Large intestine (tissue), 3 donors: ENCODE data around the gene NOP9. TPM values are rescaled to one million over a fixed set of nuclear protein-coding genes. Genes with fewer than 3 reads are reported as not detected.

Experiments
- DNase-seq, 2 donors: peaks; one replicate each; pipeline versions ENCODE4 v3.0.0 to v3.0.0-alpha.2; 2013
- H3K27ac ChIP-seq: one replicate; pipeline ENCODE4 v1.5.1; 2013; ENCODE audit warnings: low read length
- H3K27me3 ChIP-seq: 2 replicates; pipeline ENCODE4 v1.6.1; 2013; ENCODE audit warnings: low read length; ENCODE audit not compliant: control insufficient read depth, insufficient read depth
- H3K36me3 ChIP-seq: 2 replicates; pipeline ENCODE4 v1.6.1; 2013; ENCODE audit warnings: low read length; ENCODE audit not compliant: control insufficient read depth, insufficient read depth
- H3K4me1 ChIP-seq: one replicate; pipeline ENCODE4 v1.6.1; 2013; ENCODE audit warnings: low read length; ENCODE audit not compliant: control insufficient read depth, insufficient read depth
- H3K4me3 ChIP-seq: one replicate; pipeline ENCODE4 v1.5.1; 2013; ENCODE audit warnings: low read length
- H3K9me3 ChIP-seq: one replicate; pipeline ENCODE4 v1.6.1; 2013; ENCODE audit warnings: mild to moderate bottlenecking, low read depth, low read length, moderate library complexity; ENCODE audit not compliant: control insufficient read depth
- WGBS: methylation state at CpG from one replicate; pipeline ENCODE4 v1.1.5; 2013; ENCODE audit warnings: low lambda C conversion rate; ENCODE audit not compliant: insufficient coverage; 5-methylcytosine and 5-hydroxymethylcytosine counted together
- polyA plus RNA-seq: library from polyadenylated mRNA; unstranded; fragments of 120-200 nt; gene quantifications from one replicate; pipeline ENCODE4 v1.2.1, GENCODE V29; 2013

NOP9 gene
- polyA plus RNA-seq, 1 donor: 20.9 TPM

- no CpG with 5 or more reads among the region's 5 CpGs for WGBS
- Histone ChIP-seq H3K27ac (no peak overlapping the region), H3K4me1 (no peaks in the 10 kb centered on the region), H3K27me3 (no peaks in the 10 kb centered on the region), H3K4me3 (no peak overlapping the region), H3K9me3 (no peaks in the 10 kb centered on the region), H3K36me3 (no peaks in the 10 kb centered on the region)
- no peak for DNase-seq
Observed at GRCh38 chr14:24283796-24284460, 15.7 kb upstream of the NOP9 start.

GRCh38 chr14:24284501-24285035 is 15.1 kb upstream of the NOP9 start:
- DNase-seq: no peak

GRCh38 chr14:24285351-24285750 is 14.3 kb upstream of the NOP9 start:
- H3K27me3 ChIP-seq: no peaks in the 10 kb centered on the region
- no peak overlapping the region for H3K4me3 ChIP-seq
- no CpG with 5 or more reads among the region's 4 CpGs for WGBS
- H3K36me3 ChIP-seq: peaks cover 13% of the 10 kb centered on the region
- no peaks in the 10 kb centered on the region for H3K4me1 ChIP-seq
- H3K27ac ChIP-seq: no peak overlapping the region
- H3K9me3 ChIP-seq: no peaks in the 10 kb centered on the region
- DNase-seq: no peak

More at GRCh38 chr14:24284501-24285035, 15.1 kb upstream of the NOP9 start:
- Histone ChIP-seq H3K4me1 (no peaks in the 10 kb centered on the region), H3K27me3 (no peaks in the 10 kb centered on the region), H3K9me3 (no peaks in the 10 kb centered on the region), H3K27ac (no peak overlapping the region), H3K36me3 (peaks cover 5% of the 10 kb centered on the region), H3K4me3 (no peak overlapping the region)
- WGBS: no CpG with 5 or more reads among the region's 11 CpGs

- Histone ChIP-seq H3K4me1 (no peaks in the 10 kb centered on the region), H3K27ac (no peak overlapping the region), H3K4me3 (no peak overlapping the region), H3K9me3 (no peaks in the 10 kb centered on the region), H3K36me3 (peaks cover 29% of the 10 kb centered on the region), H3K27me3 (no peaks in the 10 kb centered on the region)
- no peak for DNase-seq
- WGBS: no CpG with 5 or more reads among the region's 5 CpGs
Observed at GRCh38 chr14:24286996-24287395, 12.7 kb upstream of the NOP9 start.

GRCh38 chr14:24289649-24290280 is 9.9 kb upstream of the NOP9 start:
- Histone ChIP-seq H3K27me3 (no peaks in the 10 kb centered on the region), H3K4me1 (no peaks in the 10 kb centered on the region), H3K36me3 (peaks cover 40% of the 10 kb centered on the region), H3K9me3 (no peaks in the 10 kb centered on the region), H3K4me3 (no peak overlapping the region), H3K27ac (no peak overlapping the region)
- no CpG with 5 or more reads among the region's 6 CpGs for WGBS
- no peak for DNase-seq

- H3K4me1 ChIP-seq: no peaks in the 10 kb centered on the region
- no CpG with 5 or more reads among the region's 9 CpGs for WGBS
- no peaks in the 10 kb centered on the region for H3K9me3 ChIP-seq
- H3K27me3 ChIP-seq: no peaks in the 10 kb centered on the region
- no peak overlapping the region for H3K27ac ChIP-seq
- H3K36me3 ChIP-seq: peaks cover 46% of the 10 kb centered on the region
- no peak overlapping the region for H3K4me3 ChIP-seq
- no peak for DNase-seq
Observed at GRCh38 chr14:24290746-24291145, 8.9 kb upstream of the NOP9 start.

GRCh38 chr14:24291446-24292117 is 8.1 kb upstream of the NOP9 start:
- Histone ChIP-seq H3K4me3 (no peak overlapping the region), H3K36me3 (peaks cover 54% of the 10 kb centered on the region), H3K9me3 (no peaks in the 10 kb centered on the region), H3K27ac (no peak overlapping the region), H3K27me3 (no peaks in the 10 kb centered on the region), H3K4me1 (peaks cover 2% of the 10 kb centered on the region)
- DNase-seq: no peak
- no CpG with 5 or more reads among the region's 3 CpGs for WGBS

- no peak for DNase-seq
- peaks cover 56% of the 10 kb centered on the region for H3K36me3 ChIP-seq
Observed at GRCh38 chr14:24292118-24292807, 7.4 kb upstream of the NOP9 start.

GRCh38 chr14:24293525-24293924 is 6.1 kb upstream of the NOP9 start:
- H3K27ac ChIP-seq: no peak overlapping the region
- H3K4me3 ChIP-seq: no peak overlapping the region
- H3K4me1 ChIP-seq: peaks cover 12% of the 10 kb centered on the region
- 100% methylated on average over 1 of the region's 2 CpGs for WGBS
- no peaks in the 10 kb centered on the region for H3K27me3 ChIP-seq
- no peak for DNase-seq
- H3K36me3 ChIP-seq: peaks cover 56% of the 10 kb centered on the region
- H3K9me3 ChIP-seq: no peaks in the 10 kb centered on the region

More at GRCh38 chr14:24292118-24292807, 7.4 kb upstream of the NOP9 start:
- no CpG with 5 or more reads among the region's 11 CpGs for WGBS
- H3K4me3 ChIP-seq: no peak overlapping the region
- H3K4me1 ChIP-seq: peaks cover 4% of the 10 kb centered on the region
- H3K9me3 ChIP-seq: no peaks in the 10 kb centered on the region
- H3K27me3 ChIP-seq: no peaks in the 10 kb centered on the region
- no peak overlapping the region for H3K27ac ChIP-seq
